GM19025 (cell line): Measurements from ENCODE around the gene HCK.
A peak's percentile ranks its signal among the peaks of the same experiment; 100 is the strongest.
"Not testable (repeated sequence)": the region's sequence is repeated elsewhere in the genome, so short reads cannot be mapped to it uniquely, and the experiment has no call there.

Experiments used
- ATAC-seq: cut with Tn5 transposase; IDR thresholded peaks from one replicate; pipeline ENCODE4 v1.9.1; 2021; ENCODE audit warnings: mild to moderate bottlenecking, low read depth, moderate library complexity; ENCODE audit not compliant: unreplicated experiment

Gene HCK

DNA sequence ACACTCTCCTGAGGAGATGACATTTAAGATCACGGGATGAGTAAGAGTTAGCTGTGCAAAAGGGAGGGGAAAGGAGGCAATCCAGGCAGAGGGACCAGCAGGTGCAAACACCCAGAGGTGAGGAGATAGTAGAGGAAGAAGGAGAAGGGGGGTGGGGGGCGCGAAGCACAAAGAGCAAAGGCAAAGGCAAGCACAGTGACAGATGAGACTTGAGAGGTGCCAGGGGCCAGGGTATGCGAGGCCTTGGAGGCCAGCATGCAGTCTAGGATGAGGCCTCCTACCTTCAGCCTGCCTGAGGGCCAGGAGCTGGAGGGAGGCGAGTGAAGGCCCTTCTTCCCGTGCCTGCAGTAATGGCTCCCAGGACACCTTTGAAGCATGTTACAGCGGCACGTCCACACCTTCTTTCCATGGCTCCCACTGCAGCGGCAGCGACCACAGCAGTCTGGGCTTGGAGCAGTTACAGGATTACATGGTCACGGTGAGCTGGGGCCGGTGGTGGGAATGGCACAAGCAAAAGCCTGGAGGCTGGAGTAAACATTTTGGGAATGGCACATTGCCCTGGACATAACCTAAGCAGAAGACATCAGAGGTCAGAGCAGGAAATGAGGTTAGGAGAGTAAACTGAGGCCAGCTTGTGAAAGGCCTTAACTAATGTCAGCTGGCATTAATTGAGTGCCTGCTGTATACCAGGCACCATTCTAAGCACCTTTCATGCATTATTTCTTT is 23.2 kb upstream of the HCK start:
- no peak for ATAC-seq

DNA sequence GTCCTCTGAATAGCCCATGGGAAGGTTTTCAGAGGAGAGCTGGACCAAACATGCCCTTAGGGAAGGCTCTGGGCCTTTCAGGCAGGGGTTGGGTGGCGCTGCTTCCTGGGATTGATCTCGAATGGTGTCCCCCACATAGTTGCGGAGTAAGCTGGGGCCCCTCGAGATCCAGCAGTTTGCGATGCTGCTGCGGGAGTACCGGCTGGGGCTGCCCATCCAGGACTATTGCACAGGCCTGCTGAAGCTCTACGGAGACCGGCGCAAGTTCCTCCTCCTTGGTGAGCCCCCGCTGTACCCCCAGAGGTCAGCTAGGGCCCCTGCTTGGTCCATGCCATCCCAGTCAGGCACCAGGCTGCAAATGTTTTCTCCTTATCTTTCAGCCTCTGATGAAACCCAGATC is 22.5 kb upstream of the HCK start:
- no peak for ATAC-seq

DNA sequence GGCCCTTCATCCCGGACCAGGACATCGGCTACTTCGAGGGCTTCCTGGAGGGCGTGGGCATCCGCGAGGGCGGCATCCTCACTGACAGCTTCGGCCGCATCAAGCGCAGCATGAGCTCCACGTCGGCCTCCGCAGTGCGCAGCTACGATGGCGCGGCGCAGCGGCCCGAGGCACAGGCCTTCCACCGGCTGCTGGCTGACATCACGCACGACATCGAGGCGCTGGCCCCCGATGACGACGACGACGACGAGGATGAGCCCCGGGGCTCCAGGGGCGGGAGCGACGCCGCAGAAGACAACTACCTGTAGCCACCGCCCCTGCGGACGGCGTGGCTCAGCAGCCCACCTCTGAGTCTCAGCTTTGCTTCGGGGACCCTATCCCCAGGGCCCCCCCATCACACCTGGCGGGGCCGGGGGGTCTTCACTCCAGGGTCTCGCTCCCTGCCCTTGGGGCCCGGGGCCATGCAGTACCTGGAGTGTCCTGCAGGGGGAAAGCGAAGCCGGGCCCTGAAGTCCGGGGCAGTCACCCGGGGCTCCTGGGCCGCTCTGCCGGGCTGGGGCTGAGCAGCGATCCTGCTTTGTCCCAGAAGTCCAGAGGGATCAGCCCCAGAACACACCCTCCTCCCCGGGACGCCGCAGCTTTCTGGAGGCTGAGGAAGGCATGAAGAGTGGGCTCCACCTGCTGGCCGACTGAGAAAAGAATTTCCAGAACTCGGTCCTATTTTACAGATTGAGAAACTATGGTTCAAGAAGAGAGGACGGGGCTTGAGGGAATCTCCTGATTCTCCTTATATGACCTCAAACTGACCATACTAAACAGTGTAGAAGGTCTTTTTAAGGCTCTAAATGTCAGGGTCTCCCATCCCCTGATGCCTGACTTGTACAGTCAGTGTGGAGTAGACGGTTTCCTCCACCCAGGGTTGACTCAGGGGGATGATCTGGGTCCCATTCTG is 20.8 kb upstream of the HCK start:
- no peak for ATAC-seq

DNA sequence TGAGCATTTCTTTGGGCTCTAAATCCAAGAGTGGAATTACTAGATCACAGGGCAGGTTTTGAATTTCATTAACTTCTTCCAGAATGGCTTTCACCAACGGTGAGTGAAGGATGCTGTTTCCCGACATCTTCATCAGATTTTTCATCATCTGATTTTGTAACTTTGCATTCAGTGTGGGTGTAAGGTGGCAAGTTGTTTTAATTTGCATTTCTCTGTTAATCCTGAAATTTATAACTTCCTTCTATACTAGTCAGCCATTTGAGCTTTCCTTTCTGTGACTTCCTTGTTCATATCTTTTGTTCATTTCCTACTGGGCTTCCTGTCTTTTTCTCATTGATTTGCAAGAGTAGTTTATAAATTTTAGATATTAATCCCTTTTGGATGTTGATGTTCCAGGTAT is 18.7 kb upstream of the HCK start:
- no peak for ATAC-seq

DNA sequence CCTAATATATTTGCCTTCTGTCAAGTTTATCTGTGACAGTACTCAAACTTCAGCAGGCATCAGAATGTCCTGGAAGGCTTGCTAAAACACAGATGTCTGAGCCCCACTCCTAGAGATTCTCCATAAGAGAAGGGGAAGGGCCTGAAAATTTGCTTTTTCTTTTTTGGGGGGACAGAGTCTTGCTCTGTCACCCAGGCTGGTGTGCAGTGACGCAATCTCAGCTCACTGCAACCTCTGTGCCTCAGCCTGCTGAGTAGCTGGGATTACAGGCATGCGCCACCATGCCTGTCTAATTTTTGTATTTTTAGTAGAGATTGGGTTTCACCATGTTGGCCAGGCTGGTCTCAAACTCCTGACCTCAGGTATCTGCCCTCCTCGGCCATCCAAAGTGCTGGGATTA is 18.3 kb upstream of the HCK start:
- not testable (repeated sequence) for ATAC-seq

DNA sequence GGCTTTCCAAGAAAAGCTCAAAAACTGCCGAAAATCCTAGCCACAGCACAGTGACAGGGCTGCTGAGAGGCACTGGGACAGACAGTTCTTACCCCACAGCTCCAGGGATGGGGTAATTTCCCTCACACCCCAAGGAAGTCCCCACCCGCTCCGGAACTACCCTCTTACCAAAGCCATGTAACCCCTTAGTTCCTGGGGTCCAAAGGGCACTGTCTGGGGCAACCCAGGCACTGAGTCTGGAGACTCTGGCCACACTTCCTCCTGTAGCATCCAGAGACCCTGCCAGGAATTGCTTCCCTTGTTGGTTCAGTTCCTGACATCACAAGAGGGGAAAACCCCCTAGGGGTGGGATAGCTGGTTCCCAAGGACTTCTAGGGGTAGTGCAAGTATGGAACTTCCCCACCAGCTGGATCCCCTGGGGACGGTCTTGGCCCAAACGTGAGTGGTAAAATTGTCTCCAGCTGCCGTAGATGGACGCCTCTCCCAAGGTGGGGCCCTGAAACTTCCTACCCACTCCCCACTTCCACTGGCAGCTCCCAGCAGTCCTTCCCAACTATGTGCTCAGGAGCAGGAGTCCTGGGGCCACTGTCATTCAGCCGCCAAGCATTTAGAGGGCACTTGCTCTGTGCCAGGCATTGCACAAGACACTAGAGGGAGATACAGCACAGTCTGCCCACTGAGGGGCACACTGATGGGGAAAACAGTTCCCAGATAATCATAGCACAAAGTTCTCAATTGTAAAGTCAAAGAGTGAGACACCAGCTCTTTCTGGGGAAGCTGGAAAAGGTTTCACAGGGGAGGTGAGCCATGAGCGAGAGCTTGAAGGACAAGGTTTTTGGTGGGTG is 17.2 kb upstream of the HCK start:
- no peak for ATAC-seq

DNA sequence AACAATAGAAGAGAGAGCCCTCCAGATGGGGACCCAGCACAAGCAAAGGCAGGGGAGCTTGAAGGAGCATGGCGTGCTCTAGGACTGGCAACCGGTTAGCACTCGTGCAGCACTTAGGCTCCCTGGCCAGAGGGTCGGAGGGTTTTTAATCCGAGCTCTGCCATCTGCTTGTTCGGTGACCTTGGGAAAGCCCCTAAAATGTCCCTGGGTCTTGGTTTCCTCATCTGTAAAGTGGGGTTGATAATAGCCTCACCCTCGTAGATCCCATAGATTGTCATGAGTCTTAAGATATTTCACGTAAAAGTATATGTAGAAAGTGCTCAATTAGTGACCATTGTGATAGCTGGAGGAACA is 16.6 kb upstream of the HCK start:
- ATAC-seq: no peak

DNA sequence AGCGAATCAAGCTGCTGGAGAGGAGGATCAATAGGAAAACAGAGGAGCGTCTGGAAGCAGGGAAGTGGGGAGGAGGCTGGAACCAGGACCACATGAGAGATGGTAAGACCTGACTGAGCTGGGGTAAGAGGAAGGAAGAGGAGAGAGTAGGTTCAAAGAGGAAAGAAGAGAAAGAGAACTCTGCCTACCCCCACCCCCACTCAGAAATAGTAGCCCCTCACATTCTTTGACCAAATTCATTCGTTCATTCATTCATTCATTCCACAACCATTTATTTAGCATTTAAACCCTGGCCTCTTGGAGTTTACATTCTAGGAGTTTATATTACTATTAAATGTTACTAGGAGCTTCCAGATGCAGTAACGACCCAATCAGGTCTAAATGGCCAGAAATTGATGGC is 15.8 kb upstream of the HCK start:
- ATAC-seq: no peak

DNA sequence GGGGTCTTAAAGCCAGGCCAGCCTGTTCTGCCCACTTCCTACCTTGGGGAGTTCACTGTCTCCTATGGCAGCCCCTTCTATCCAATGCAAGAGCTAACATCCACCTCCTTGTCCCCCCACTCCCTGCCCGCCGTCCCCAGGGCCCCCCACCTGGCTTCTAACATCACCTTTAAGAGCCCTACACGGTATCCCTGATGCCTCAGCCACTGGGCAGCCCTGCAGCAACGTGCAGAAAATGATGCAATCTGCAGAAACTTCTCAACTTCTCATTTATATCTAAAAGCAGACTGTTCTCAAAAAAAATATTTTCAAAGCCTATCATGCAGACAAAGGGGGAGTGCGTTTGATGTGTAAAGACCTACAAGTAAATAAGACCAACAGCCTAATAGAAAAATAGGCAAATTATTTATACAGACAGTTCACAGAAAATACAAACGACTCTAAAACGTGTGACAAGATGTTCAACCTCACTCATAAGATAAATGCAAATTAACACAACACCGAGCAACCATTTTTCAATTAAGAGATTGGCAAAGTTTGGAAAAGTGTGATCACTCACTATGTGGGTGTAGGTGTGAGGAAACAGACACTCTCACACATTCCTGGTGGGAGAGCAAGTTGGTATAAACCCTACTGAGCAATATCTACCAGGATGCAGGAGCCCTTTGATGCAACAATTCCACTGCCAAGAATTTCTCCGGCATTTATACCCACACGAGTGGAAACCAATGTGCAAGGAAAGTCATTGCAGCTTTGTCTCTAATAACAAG is 15.1 kb upstream of the HCK start:
- no peak for ATAC-seq

DNA sequence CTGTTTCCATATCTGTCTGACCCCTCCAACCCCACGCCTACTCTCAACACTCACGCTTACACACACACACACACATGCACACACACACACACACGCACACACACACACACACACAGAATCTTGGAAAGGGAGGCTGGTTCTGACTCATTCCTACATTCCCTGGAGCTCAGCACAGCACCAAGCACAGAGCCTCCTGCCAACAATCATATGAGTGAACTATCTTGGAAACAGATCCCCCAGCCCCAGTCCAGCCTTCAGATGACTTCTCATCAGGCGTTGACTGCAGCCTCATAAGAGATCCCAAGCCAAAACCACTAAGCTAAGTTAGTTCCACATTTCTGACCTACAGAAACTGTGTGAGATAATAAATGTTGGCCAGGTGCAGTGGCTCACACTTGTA is 14.1 kb upstream of the HCK start:
- no peak for ATAC-seq

DNA sequence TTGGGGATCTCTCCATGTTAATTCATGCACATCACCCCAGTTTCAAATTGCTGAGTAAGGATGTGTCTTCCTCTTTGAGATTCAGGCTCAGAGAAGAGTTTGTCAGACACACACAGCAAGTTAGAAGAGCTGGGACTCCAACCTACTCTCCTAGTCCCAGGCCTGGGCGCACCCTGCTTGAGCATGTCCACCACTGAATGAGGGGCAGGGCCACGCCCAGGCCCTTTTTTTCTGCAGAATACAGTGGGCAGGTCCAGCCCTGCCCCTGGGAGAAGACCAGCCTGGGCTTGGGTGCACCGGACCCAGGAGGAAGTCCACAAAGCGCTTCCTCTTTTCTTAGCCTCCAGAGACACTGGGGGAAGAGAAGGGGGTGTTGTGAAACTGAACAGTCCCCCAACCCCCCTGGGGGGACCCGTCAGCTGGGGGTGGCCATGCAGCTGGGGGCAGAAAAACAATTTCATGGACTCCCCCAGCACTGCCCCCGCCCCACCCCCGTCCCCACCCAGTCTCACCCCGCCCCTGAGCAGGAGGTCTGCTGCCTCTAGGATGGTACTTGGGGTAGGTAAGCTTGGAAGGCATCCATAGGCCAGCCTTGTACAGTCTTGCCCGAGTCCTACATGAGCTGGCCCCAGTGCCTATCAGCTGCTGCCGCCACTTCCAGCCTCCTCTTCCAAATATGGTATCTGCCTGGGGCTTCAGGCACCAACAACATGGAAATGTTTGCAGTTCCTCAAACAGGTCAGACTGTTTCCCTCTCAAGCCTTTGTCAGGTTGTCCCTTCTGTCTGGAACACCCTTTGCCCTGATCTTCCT is 11.7 kb upstream of the HCK start:
- ATAC-seq: peak; percentile 51

DNA sequence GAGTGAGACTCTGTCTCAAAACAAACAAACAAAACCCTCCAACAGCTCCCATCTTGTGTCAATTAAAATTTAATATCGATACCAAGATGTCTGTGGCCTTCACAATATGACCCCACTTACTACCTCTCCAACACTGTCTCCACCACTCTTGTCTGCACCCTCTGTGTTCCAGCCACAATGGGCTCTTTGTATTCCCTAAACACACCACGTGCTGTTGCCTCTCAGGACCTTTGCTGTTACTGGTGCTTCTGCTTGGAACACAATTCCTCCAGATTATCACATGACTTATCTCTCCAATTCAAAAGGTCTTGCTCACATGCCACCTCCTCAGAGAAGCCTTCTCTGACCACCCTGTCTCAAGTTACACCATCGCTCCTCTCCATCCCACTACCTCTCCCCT is 6.0 kb upstream of the HCK start:
- no peak for ATAC-seq

DNA sequence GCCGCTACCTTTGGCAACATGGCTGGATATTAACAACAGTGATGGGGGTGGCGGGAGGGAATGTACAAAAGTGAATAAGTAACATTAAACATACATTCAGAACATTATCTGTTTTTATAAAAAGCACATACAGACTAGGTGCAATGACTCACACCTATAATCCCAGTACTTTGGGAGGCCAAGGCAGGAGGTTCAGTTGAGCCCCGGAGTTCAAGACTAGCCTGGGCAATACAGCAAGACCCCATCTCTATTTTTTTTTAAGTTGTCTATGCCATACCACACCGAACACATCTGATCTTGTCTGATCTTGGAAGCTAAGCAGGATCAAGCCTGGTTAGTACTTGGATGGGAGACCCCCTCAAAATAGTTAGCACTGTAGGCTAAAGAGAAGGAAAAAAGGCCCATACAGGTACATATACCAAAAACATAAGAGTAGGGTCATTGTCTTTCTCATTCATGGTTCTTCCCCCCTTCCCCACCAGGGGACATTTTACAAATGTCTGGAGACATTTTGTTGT is 1.7 kb upstream of the HCK start:
- ATAC-seq: no peak

DNA sequence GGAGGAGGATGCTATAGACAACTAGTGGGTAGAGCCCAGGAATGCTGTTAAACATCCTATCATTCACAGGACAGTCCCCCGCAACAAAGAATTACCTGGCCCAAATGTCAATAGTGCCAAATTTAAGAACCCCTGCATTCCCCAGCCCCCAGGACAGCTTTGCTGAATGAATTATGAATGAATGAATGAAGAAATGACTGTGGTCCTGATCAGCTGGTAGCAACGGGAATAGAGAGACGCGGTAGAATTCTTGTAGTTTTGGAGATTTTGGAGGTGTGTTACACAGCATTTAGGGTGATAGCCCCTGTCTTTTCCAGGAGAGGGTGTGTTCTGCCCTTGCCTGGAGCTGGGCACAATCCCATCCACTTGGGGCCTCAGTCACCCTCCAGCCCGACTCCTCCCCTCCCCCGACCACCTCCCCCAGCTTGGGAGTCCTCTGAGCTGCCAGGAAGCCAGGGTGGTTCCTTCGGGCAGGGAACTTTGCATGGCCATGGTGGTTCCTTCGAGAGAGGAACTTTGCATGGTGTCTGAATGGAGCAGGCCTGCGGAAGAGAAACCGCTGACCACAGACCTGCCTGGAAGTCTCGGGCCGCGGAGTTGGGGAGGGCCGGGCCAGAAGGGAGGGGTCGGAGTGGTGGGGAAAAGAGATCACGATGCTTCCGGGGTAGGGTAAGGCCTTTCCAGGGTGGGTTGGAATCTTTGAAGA is 1.0 kb upstream of the HCK start:
- ATAC-seq: no peak

DNA sequence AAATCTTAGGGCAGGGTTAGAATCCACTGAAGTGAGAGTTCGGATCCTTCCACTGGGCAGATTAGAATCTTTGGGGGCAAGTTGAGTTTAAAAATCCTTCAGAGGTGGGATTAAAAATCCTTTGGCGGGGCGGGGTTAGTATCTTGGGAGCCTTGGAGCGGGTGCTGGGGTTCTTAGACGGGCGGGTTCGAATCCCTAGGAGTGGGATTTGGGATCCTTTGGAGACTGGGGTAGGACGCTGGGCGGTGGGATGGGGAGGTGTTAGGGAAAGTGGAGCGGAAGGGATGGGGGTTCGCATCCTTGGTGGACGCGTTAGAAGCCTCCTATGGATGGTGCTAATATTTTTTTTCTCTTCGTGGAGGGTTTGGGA is 337 bp upstream of the HCK start:
- no peak for ATAC-seq

DNA sequence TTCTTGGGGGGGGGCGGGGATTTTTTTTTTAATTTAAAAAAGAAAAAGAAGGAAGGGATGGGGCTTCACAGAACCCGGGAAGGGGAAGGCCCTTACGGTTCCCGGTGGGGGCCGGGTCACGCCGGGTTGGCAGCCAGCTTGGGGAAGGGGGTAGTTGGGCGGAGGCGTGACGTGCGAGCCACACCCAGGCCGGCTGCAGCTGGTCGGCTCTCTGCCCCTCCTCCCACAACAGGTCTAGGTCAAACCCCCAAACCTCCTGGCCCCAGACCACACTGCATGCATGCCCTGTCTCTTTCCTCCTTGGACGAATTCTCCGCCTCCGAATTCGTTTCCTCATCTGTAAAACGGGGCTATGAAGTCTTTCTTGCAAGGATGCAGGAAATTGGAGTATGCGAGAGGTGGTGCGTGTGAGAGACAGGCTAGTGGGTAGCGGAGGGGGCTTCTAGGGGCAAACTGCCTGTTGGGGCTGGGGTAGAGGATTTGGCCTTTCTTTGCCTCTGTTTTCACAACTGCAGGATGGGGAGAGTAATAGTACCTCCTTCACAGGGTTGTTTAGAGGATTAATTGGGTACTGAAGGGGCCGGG is 828 bp downstream of the HCK start:
- ATAC-seq: no peak

DNA sequence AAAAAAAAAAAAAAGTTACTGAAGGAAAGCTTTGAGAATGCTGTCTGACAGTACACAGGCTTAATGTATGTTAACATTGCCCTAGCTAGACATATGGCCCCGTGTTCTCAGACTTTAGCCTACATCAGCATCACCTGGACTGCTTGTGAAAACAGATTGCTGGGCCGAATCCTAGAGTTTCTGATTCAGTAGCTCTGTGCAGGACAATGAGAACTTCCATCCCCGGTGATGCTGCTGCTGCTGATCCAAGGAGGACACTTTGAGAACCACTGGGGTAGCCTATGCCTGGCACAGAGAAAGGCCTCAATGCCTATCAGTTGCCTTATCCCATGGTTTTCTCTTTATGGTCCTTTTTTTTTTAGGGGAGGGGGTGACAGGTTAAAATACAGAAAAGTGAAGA is 1.6 kb downstream of the HCK start:
- ATAC-seq: no peak

DNA sequence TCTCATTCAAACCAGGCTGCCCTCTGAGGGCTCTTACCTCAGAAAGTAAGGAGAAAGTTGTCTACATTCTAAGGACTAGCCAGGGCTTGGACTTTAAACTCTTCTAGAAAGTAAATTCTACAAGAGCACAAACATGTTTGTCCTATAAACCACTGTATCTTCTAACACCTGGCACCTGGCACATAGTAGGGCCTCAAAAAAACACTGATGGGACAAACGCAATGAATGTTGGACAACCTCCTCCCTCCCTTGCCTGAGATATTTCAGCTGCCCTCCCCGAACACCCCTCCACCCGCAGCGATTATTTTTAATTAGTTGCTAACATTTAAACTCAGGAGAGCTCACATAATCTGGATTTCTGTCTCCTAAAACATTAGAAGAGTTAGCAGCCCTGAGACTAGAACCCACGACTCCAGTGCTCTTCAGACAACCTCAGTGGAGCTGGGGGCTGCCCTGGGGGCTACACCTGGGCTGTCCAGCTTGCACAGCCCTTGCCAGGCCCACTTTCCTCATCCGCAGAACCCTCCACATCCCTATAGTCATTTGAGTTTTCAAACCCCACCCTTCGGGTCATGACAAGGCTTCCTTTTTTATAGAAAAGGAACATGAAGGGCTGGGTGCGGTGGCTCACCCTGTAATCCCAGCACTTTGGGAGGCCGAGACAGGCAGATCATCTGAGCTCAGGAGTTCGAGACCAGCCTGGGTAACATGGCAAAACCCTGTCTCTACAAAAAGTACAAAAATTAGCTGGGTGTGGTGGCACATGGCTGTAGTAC is 4.9 kb downstream of the HCK start:
- no peak for ATAC-seq
